Astrocyte (in vitro differentiated cells and primary cell): ENCODE data around the gene ANP32A.

ENCODE experiments used
- EZH2 ChIP-seq: IDR thresholded peaks from 2 replicates; pipeline ENCODE4 v1.6.1; 2012; ENCODE audit warnings: mild to moderate bottlenecking, low read length, inconsistent platforms; ENCODE audit not compliant: insufficient read depth
- TF ChIP-seq, protein P1 (sequence below): IDR thresholded peaks from 2 replicates; pipeline ENCODE4 v1.5.1; 2011; ENCODE audit warnings: low read depth, mild to moderate bottlenecking, inconsistent platforms, low read length, moderate library complexity; ENCODE audit not compliant: insufficient read depth

DNA sequence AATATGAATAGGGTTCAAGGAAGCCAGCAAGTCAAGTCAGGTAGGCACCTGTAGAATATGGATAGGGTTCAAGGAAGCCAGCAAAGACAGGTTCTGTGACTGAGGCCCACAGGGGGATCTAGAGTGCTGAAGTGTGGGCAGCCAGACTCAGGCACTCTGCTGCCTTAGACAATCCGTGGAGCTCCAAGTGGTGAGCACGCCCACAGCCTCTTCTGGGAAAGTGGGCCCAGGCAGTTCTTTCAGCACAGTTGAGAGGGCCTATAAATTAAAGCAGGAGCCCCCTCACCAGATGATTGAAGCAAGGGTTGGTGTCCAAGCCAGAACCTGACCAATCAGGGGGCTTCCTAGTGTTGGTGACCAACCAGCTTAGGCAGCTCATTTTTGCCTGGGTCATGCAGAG is 51.0 kb downstream of the ANP32A start:
- TF ChIP-seq, protein P1, sequence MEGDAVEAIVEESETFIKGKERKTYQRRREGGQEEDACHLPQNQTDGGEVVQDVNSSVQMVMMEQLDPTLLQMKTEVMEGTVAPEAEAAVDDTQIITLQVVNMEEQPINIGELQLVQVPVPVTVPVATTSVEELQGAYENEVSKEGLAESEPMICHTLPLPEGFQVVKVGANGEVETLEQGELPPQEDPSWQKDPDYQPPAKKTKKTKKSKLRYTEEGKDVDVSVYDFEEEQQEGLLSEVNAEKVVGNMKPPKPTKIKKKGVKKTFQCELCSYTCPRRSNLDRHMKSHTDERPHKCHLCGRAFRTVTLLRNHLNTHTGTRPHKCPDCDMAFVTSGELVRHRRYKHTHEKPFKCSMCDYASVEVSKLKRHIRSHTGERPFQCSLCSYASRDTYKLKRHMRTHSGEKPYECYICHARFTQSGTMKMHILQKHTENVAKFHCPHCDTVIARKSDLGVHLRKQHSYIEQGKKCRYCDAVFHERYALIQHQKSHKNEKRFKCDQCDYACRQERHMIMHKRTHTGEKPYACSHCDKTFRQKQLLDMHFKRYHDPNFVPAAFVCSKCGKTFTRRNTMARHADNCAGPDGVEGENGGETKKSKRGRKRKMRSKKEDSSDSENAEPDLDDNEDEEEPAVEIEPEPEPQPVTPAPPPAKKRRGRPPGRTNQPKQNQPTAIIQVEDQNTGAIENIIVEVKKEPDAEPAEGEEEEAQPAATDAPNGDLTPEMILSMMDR = no peak
- no peak for TF ChIP-seq EZH2
